GM12864 (cell line): Measurements from ENCODE around the gene TRIM33.

ENCODE experiments used
- DNase-seq: peaks from one replicate; pipeline ENCODE4 v3.0.0-alpha.2; 2011; ENCODE audit warnings: low read depth
- H3K4me3 ChIP-seq: 2 replicates; pipeline ENCODE4 v1.5.1; 2011; ENCODE audit warnings: mild to moderate bottlenecking, low read depth, low read length, control low read depth
- TF ChIP-seq, protein P1 (sequence below): IDR thresholded peaks from 2 replicates; pipeline ENCODE4 v1.5.1; 2011; ENCODE audit warnings: low read depth, mild to moderate bottlenecking, moderate library complexity, low read length, control low read depth, inconsistent platforms; ENCODE audit errors: missing control alignments

Gene TRIM33

DNA sequence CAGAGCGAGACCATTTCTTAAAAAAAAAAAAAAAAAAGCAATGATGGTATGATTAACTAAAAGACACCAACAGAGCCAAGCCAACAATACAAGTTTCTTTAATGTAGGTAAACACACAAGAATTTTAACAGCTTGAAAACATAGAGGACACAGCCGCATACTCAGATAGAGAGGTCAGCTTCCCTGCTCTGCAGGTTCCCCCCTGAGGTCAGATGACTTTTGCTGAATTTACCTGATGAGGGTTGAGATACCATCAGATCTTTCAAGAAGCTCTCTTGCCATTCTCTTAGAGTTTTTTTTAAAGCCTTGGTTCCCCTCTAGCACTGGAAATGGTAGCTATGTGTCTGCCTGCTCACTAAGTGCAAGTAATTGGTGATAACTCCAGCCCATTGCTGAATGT, 39.3 kb upstream of the TRIM33 start:
- no peak for DNase-seq
- TF ChIP-seq, protein P1, sequence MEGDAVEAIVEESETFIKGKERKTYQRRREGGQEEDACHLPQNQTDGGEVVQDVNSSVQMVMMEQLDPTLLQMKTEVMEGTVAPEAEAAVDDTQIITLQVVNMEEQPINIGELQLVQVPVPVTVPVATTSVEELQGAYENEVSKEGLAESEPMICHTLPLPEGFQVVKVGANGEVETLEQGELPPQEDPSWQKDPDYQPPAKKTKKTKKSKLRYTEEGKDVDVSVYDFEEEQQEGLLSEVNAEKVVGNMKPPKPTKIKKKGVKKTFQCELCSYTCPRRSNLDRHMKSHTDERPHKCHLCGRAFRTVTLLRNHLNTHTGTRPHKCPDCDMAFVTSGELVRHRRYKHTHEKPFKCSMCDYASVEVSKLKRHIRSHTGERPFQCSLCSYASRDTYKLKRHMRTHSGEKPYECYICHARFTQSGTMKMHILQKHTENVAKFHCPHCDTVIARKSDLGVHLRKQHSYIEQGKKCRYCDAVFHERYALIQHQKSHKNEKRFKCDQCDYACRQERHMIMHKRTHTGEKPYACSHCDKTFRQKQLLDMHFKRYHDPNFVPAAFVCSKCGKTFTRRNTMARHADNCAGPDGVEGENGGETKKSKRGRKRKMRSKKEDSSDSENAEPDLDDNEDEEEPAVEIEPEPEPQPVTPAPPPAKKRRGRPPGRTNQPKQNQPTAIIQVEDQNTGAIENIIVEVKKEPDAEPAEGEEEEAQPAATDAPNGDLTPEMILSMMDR = no peak
- no peak overlapping the region for H3K4me3 ChIP-seq

GRCh38 chr1:114549137-114549536, 38.1 kb upstream of the TRIM33 start:
- DNase-seq = no peak
- no peak overlapping the region for H3K4me3 ChIP-seq
- TF ChIP-seq, protein P1 = no peak

DNA sequence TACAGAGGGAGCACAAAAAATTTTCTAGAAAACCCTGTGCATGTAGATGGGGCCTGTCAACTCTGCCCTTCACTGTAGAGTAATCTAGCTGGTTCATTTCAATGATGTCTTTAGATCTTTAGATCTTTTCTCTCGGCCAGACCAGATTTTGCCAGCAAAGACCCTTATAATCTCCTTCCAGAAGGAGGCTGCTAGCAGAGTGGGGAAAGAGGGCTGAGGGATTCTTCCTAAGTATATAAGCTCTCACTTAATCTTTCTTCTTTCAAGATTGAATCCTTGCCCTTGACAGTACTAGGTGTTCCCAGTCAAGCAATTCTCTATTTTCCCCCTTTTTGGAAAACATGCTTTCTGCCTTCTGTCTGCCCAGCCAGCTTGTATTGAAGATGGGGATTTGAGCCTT, 36.1 kb upstream of the TRIM33 start:
- H3K4me3 ChIP-seq = no peak overlapping the region
- TF ChIP-seq, protein P1 = no peak
- DNase-seq = no peak

DNA sequence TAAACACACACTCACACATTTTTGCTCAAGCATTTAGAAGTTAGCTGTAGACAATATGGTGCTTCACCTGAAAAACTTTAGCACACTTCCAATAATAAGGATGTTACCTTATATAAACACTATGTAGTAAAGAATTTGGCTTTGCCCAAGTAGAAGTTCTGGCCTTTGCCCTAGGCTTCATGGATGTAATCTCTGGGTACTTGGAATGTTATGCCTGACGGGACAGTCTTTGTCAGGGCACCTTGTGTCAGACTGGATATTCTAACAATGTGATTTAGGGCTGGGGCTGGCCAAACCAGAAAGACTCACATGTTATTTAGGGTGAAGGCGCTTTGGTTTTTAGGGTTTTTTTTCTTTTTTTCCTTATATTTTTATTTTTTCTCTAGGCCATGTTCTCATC, 34.8 kb upstream of the TRIM33 start:
- no peak overlapping the region for H3K4me3 ChIP-seq
- no peak for DNase-seq
- TF ChIP-seq, protein P1 = no peak

- TF ChIP-seq, protein P1 = no peak
- no peak overlapping the region for H3K4me3 ChIP-seq
- no peak for DNase-seq
Measured at GRCh38 chr1:114545315-114545714, 34.3 kb upstream of the TRIM33 start.

DNA sequence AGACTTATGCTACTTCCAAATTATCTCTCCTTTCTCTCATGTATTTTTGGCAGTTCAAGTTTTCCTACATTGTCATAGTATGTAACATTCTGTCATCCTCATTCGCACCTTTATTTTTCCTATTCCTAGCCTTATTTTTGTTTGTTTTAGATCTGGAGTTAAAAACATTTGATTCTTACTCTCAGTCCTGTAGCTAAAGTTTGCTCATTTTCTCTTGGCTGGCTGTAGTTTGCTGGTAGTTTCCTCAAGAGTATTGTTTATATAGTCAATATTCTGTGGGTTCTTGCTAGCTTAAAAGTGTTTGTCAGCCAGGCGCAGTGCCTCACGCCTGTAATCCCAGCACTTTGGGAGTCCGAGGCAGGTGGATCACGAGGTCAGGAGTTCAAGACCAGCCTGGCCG, 29.8 kb upstream of the TRIM33 start:
- H3K4me3 ChIP-seq = no peak overlapping the region
- TF ChIP-seq, protein P1 = no peak
- DNase-seq = no peak

DNA sequence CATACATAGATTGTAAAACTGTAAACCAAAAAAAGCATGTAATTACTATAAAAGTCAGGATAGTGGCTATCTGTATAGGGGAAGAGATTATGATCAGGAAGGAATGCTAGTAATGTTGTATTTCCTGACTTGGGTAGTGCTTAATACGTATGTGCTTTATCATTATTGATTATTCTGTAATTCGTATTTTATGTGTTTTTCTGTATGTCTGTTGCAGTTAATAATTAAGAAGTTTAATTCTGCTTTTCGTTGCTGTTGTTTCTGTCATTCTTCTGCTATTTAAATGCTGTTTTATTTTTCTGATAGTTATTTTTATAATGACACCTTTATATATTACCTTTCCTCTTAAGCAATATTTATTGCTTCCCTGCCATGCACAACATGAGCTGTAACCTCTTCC, 29.3 kb upstream of the TRIM33 start:
- DNase-seq = no peak
- TF ChIP-seq, protein P1 = no peak
- no peak overlapping the region for H3K4me3 ChIP-seq
